Measurements from ENCODE around the gene SPDYC.

- TF ChIP-seq POLR2AphosphoS5 (IDR thresholded peaks at IDR 0.05; ENCODE audit: low read depth, low read length) (no peak), REST (IDR thresholded peaks at IDR 0.05; ENCODE audit: insufficient read depth in 1 of 2, low read depth in 2 of 2, low read length in 2 of 2) (no peak)
Measured at GRCh38 chr11:65172600-65172999, 2.6 kb downstream of the SPDYC start.

Measured in PFSK-1 (cell line).